Chondrocyte (in vitro differentiated cells): ENCODE data around the gene ARID3C. TPM values are rescaled to one million over a fixed set of nuclear protein-coding genes. Genes with fewer than 3 reads are reported as not detected.

Experiments used
- DNase-seq: peaks from one replicate; pipeline ENCODE4 v3.0.0; 2021; ENCODE audit warnings: mixed read lengths, low spot score
- H3K27ac Mint-ChIP-seq: one replicate; pipeline ENCODE4 v1.8.0; 2021; ENCODE audit warnings: mild to moderate bottlenecking, moderate library complexity, mixed read lengths; ENCODE audit not compliant: unreplicated experiment
- H3K27me3 Mint-ChIP-seq: 2 replicates; pipeline ENCODE4 v1.8.0; 2021; ENCODE audit warnings: low read depth, mixed read lengths
- H3K36me3 Mint-ChIP-seq: 2 replicates; pipeline ENCODE4 v1.8.0; 2021; ENCODE audit warnings: low read depth, mixed read lengths
- H3K4me1 Mint-ChIP-seq: 2 replicates; pipeline ENCODE4 v1.8.0; 2021; ENCODE audit warnings: low read depth, mild to moderate bottlenecking, mixed read lengths
- H3K4me3 Mint-ChIP-seq: one replicate; pipeline ENCODE4 v1.8.0; 2021; ENCODE audit warnings: mild to moderate bottlenecking, moderate library complexity, mixed read lengths; ENCODE audit not compliant: unreplicated experiment
- H3K9me3 Mint-ChIP-seq: 2 replicates; pipeline ENCODE4 v1.8.0; 2021; ENCODE audit warnings: low read depth, mixed read lengths
- total RNA-seq: library from RNA; stranded (reverse); gene quantifications from 3 replicates; pipeline ENCODE4 v1.2.1, GENCODE V29; 2021
- TF ChIP-seq, protein P1 (sequence below): fragments of 200-600 bp; sonication (generic); IDR thresholded peaks from 2 replicates; pipeline ENCODE4 v1.5.0; 2021; ENCODE audit warnings: antibody characterized with exemption, mild to moderate bottlenecking, moderate library complexity

ARID3C gene
- total RNA-seq, 1 donor from 2014 or later: 0.20 TPM

DNA sequence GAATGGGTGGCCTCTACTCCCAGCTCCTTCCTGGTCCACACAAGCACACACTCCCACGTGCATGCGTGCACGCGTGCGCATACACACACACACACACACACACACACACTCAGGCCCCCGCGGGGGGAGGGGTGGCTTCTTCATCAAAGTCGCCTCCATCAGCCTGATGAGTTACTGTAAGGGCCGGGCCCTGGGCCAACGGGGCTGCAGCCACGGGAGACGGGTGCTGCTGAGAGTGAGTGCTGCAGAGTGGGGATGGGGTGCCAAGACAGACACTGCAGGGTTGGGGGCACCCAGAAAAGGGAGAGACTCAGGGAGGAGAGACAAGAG lies 57.4 kb downstream of the ARID3C start:
- H3K9me3 Mint-ChIP-seq: no peaks in the 10 kb centered on the region
- H3K4me1 Mint-ChIP-seq: no peaks in the 10 kb centered on the region
- no peak for DNase-seq
- no peak overlapping the region for H3K27ac Mint-ChIP-seq
- no peaks in the 10 kb centered on the region for H3K36me3 Mint-ChIP-seq
- no peak overlapping the region for H3K4me3 Mint-ChIP-seq
- peaks cover 27% of the 10 kb centered on the region for H3K27me3 Mint-ChIP-seq
- TF ChIP-seq, protein P1, sequence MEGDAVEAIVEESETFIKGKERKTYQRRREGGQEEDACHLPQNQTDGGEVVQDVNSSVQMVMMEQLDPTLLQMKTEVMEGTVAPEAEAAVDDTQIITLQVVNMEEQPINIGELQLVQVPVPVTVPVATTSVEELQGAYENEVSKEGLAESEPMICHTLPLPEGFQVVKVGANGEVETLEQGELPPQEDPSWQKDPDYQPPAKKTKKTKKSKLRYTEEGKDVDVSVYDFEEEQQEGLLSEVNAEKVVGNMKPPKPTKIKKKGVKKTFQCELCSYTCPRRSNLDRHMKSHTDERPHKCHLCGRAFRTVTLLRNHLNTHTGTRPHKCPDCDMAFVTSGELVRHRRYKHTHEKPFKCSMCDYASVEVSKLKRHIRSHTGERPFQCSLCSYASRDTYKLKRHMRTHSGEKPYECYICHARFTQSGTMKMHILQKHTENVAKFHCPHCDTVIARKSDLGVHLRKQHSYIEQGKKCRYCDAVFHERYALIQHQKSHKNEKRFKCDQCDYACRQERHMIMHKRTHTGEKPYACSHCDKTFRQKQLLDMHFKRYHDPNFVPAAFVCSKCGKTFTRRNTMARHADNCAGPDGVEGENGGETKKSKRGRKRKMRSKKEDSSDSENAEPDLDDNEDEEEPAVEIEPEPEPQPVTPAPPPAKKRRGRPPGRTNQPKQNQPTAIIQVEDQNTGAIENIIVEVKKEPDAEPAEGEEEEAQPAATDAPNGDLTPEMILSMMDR: no peak

Other genes with a start within 250 kb of the ARID3C start
- 24.5 to 37.5 TPM (median 35.7 TPM) in 3 replicates for gene FAM219A, start 170.5 kb downstream of the ARID3C start, total RNA-seq
- gene DNAI1, start 170.3 kb downstream of the ARID3C start, total RNA-seq: 0.25 TPM in 1 of 3 replicates, not detected in the others
- 0.97 to 1.6 TPM (median 1.3 TPM) in 3 replicates for gene ENHO, start 106.1 kb downstream of the ARID3C start, total RNA-seq
- gene CNTFR, start 39.3 kb downstream of the ARID3C start, total RNA-seq: 0.12 TPM in 1 of 3 replicates, not detected in the others
- gene RPP25L, start 17.0 kb downstream of the ARID3C start, total RNA-seq: 10.6 to 11.0 TPM (median 10.9 TPM) in 3 replicates
- 79.5 to 105 TPM (median 79.5 TPM) in 3 replicates for gene DCTN3, start 8.6 kb downstream of the ARID3C start, total RNA-seq
- gene SIGMAR1, start 8.7 kb upstream of the ARID3C start, total RNA-seq: 71.6 to 84.9 TPM (median 76.7 TPM) in 3 replicates
- 35.5 to 51.8 TPM (median 38.2 TPM) in 3 replicates for gene GALT, start 17.6 kb upstream of the ARID3C start, total RNA-seq
- 32.0 to 33.7 TPM (median 32.9 TPM) in 3 replicates for gene IL11RA, start 23.1 kb upstream of the ARID3C start, total RNA-seq
- not detected in 3 replicates for gene CCL27, start 33.6 kb upstream of the ARID3C start, total RNA-seq
- gene CCL19, start 62.2 kb upstream of the ARID3C start, total RNA-seq: not detected in 3 replicates
- not detected in 3 replicates for gene CCL21, start 81.1 kb upstream of the ARID3C start, total RNA-seq